B cell (primary cell): Measurements from ENCODE around the gene GFOD1. TPM values are rescaled to one million over a fixed set of nuclear protein-coding genes. Genes with fewer than 3 reads are reported as not detected.

Experiments
- ATAC-seq: fragments of 200-7000 bp; cut with Tn5 transposase; one replicate; pipeline ENCODE4 v1.10.0; 2021; ENCODE audit warnings: low read depth, mild to moderate bottlenecking, moderate number of reproducible peaks, moderate library complexity
- CTCF ChIA-PET: fragments of 350-600 bp; sonication (Branson Sonifier 250); formaldehyde crosslinking; loops from one replicate; lab custom pipeline; 2021; ENCODE audit warnings: antibody characterized with exemption, inconsistent platforms; lab: Charles Lee
- POLR2A ChIA-PET: fragments of 350-600 bp; sonication (Branson Sonifier 250); formaldehyde crosslinking; loops from one replicate; lab custom pipeline; 2021; ENCODE audit warnings: antibody characterized with exemption; lab: Charles Lee
- DNase-seq: peaks from one replicate; pipeline ENCODE4 v3.0.0; 2013
- H2AFZ ChIP-seq: 2 replicates; pipeline ENCODE4 v1.6.1; 2012; ENCODE audit warnings: mild to moderate bottlenecking, low read depth, low read length; ENCODE audit not compliant: insufficient read depth, poor library complexity, severe bottlenecking
- H3K27ac ChIP-seq, 2 donors: 1 replicate in 1 of 2; 2 replicates in 1 of 2; pipeline ENCODE4 v1.5.1; 2012 to 2013; ENCODE audit warnings: low read length in 2 of 2, mild to moderate bottlenecking in 2 of 2, moderate library complexity in 1 of 2
- H3K27me3 ChIP-seq, 4 experiments: fragments of 200-600 bp in 1 of 4; sonication (generic) in 1 of 4; replicated peaks in 1 of 4; 1 replicate in 2 of 4; 2 replicates in 2 of 4; pipeline versions ENCODE4 v1.6.1 to v1.7.0; 2013 to 2016; ENCODE audit warnings: low read length in 3 of 4, mild to moderate bottlenecking in 2 of 4, mixed read lengths in 1 of 4, moderate library complexity in 1 of 4; ENCODE audit not compliant: insufficient read depth in 4 of 4, control insufficient read depth in 3 of 4; ENCODE audit errors: control extremely low read depth in 1 of 4
- H3K36me3 ChIP-seq, 2 experiments: replicated peaks in 1 of 2; 1 replicate in 1 of 2; 2 replicates in 1 of 2; pipeline versions ENCODE4 v1.6.1 to v1.7.1; 2013; ENCODE audit warnings: low read length in 1 of 2; ENCODE audit not compliant: insufficient read depth in 2 of 2, control insufficient read depth in 1 of 2; ENCODE audit errors: control extremely low read depth in 1 of 2, extremely low read depth in 1 of 2
- H3K4me1 ChIP-seq, 2 donors: fragments of 200-600 bp in 1 of 2; sonication (generic) in 1 of 2; 1 replicate in 1 of 2; 2 replicates in 1 of 2; pipeline versions ENCODE4 v1.5.1 to v1.6.1; 2013 to 2017; ENCODE audit warnings: low read length in 2 of 2; ENCODE audit not compliant: control insufficient read depth in 2 of 2, insufficient read depth in 2 of 2
- H3K4me2 ChIP-seq: replicated peaks from 2 replicates; pipeline ENCODE3; 2012; ENCODE audit warnings: mild to moderate bottlenecking, low read depth, low read length; ENCODE audit not compliant: poor library complexity, severe bottlenecking
- H3K4me3 ChIP-seq, 5 experiments: fragments of 200-600 bp in 1 of 5; sonication (generic) in 1 of 5; 1 replicate in 3 of 5; 2 replicates in 2 of 5; pipeline versions ENCODE4 v1.5.1 to v1.7.0; 2011 to 2016; ENCODE audit warnings: low read length in 4 of 5, mild to moderate bottlenecking in 4 of 5, low read depth in 2 of 5, control low read depth in 1 of 5, moderate library complexity in 1 of 5; ENCODE audit not compliant: insufficient read depth in 1 of 5; ENCODE audit errors: control extremely low read depth in 1 of 5, extremely low read depth in 1 of 5
- H3K79me2 ChIP-seq: fragments of 200-600 bp; sonication (generic); one replicate; pipeline ENCODE4 v1.6.0; 2016; ENCODE audit warnings: low read length; ENCODE audit not compliant: control insufficient read depth, insufficient read depth
- H3K9ac ChIP-seq: fragments of 200-600 bp; sonication (generic); 2 replicates; pipeline ENCODE4 v1.6.1; 2017; ENCODE audit warnings: mild to moderate bottlenecking, low read length, moderate library complexity
- H3K9me3 ChIP-seq, 3 donors: one replicate each; pipeline versions ENCODE4 v1.6.1 to v1.7.1; 2013; ENCODE audit warnings: low read length in 2 of 3; ENCODE audit not compliant: control insufficient read depth in 2 of 3, insufficient read depth in 1 of 3; ENCODE audit errors: control extremely low read depth in 1 of 3
- H4K20me1 ChIP-seq: 2 replicates; pipeline ENCODE4 v1.6.0; 2012; ENCODE audit warnings: mild to moderate bottlenecking, low read length; ENCODE audit not compliant: insufficient read depth, control insufficient read depth, poor library complexity, severe bottlenecking
- H3K27ac Mint-ChIP-seq: one replicate; pipeline ENCODE4 v1.8.0; 2021; ENCODE audit warnings: mixed read lengths
- H3K27me3 Mint-ChIP-seq: one replicate; pipeline ENCODE4 v1.8.0; 2021; ENCODE audit warnings: mixed read lengths
- H3K4me1 Mint-ChIP-seq: one replicate; pipeline ENCODE4 v1.8.0; 2021; ENCODE audit warnings: mixed read lengths
- H3K4me3 Mint-ChIP-seq: one replicate; pipeline ENCODE4 v1.8.0; 2021; ENCODE audit warnings: mixed read lengths
- H3K9me3 Mint-ChIP-seq: one replicate; pipeline ENCODE4 v1.8.0; 2022; ENCODE audit warnings: mixed read lengths; ENCODE audit not compliant: insufficient read depth
- CTCF ChIP-seq: fragments of 200-600 bp; IDR thresholded peaks from one replicate; pipeline ENCODE4 v1.8.0; 2022; ENCODE audit warnings: antibody characterized with exemption, mild to moderate bottlenecking
- EZH2 ChIP-seq: IDR thresholded peaks from 2 replicates; pipeline ENCODE4 v1.6.1; 2012; ENCODE audit warnings: borderline replicate concordance, low read depth, mild to moderate bottlenecking, moderate library complexity, low read length; ENCODE audit not compliant: insufficient read depth, poor library complexity, severe bottlenecking
- WGBS: methylation state at CpG from one replicate; pipeline ENCODE4 v1.1.5; 2013; ENCODE audit warnings: missing lambda C conversion rate; ENCODE audit not compliant: insufficient coverage; 5-methylcytosine and 5-hydroxymethylcytosine counted together
- intact Hi-C: fragments of 100-400 bp; cut with micrococcal nuclease; formaldehyde crosslinking; loops from one replicate; pipeline ENCODE4 v1.10.0; 2022
- polyA minus RNA-seq: library from RNA; depleted of rRNA, polyadenylated mRNA; stranded (reverse); fragments of >200 nt; gene quantifications from 2 replicates; pipeline ENCODE4 v1.2.3, GENCODE V29; 2012
- polyA plus RNA-seq: library from polyadenylated mRNA; depleted of rRNA; stranded (reverse); fragments of >200 nt; gene quantifications from 2 replicates; pipeline ENCODE4 v1.2.3, GENCODE V29; 2012
- total RNA-seq, 2 donors: library from RNA; stranded (reverse); fragments of 120-200 nt in 1 of 2; gene quantifications; 1 replicate in 1 of 2; 2 replicates in 1 of 2; pipeline versions ENCODE4 v1.2.3 to v1.2.4, GENCODE V29; 2013 to 2022

The GFOD1 gene, protein sequence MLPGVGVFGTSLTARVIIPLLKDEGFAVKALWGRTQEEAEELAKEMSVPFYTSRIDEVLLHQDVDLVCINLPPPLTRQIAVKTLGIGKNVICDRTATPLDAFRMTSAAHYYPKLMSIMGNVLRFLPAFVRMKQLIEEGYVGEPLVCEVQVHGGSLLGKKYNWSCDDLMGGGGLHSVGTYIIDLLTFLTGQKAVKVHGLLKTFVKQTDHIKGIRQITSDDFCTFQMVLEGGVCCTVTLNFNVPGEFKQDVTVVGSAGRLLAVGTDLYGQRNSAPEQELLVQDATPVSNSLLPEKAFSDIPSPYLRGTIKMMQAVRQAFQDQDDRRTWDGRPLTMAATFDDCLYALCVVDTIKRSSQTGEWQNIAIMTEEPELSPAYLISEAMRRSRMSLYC
- 42.4 and 44.6 TPM in 2 replicates for total RNA-seq
- 6.7 TPM for total RNA-seq (2013)
- polyA plus RNA-seq: 8.3 and 10.4 TPM in 2 replicates
- polyA minus RNA-seq: 9.8 and 17.6 TPM in 2 replicates

DNA sequence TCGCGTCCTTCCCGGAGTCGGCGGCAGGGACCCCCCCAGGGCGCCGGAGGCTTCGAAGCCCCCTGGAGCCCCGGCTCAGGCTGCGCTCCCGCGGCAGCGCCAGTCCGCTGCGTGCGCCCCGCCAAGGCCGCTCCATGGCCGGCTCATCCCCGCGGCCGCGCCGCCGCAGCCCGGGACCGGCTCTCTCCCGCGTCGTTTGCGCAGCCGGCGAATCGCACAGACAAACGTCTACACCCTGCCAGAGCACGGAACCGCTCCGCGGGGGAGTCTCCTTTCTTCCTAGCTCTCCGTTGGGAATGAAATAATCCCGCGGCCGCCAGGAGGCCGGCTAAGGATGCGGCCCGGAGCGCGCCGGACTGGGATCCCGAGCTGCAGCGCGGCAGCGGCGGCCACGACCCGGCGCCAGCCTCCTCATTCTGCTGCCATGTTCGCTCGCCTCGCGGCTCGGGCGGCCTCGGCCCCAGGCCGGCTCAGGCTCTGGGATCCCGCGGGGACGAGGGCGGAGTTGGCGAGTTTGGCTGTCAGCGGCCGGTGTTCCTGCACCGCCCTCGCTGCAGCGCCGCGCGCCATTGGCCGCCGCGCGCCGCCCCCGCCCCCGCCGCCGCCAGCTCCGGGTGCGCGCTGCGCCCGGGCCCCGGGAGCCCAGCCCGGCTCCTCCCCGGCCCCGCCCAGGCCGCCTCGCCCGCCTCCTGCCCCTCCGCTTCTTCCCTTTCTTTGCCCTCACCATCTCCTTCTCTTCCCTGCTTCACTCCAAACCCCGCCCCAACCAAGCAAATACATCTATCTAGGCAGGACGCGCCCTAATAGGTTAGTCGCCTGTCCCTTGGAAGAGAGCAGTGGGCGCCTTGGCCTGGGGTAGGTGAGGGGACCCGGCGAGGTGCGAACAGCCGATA lies at the start of gene GFOD1:
TSS of gene GFOD1 (minus strand) at position 479 of the 893 bp plus-strand sequence. CDS start 710 bp downstream, outside the sequence.
- peak within 1 kb of the TSS; percentile 79 for H3K9ac ChIP-seq
- Mint-ChIP-seq H3K9me3 (no peaks in the 10 kb centered on the region), H3K27ac (peak within 1 kb of the TSS; percentile 97), H3K27me3 (no peaks in the 10 kb centered on the region), H3K4me3 (peak within 1 kb of the TSS; percentile 95), H3K4me1 (peaks cover 42% of the 10 kb centered on the region)
- no peaks in the 10 kb centered on the region for H3K9me3 ChIP-seq
- under 1% methylated on average over 106 of the region's 109 CpGs for WGBS
- DNase-seq: peak; percentile 89
- H3K27me3 ChIP-seq: no peaks in the 10 kb centered on the region
- H3K27ac ChIP-seq: peak within 1 kb of the TSS; percentile 57 to 60
- peaks cover 14% of the 10 kb centered on the region for H4K20me1 ChIP-seq
- peak within 1 kb of the TSS; percentile 90 for H2AFZ ChIP-seq
- peaks cover 26% of the 10 kb centered on the region for H3K79me2 ChIP-seq
- intact Hi-C loops: loop anchor here (1.0 to 5.0 kb wide), 9 partner anchors 17 to 1950 kb away; partner anchors contain the start of genes NOL7, RANBP9, SIRT5 and TBC1D7
- no peaks in the 10 kb centered on the region for H3K36me3 ChIP-seq
- peak within 1 kb of the TSS; percentile 99 for H3K4me2 ChIP-seq
- no peak for TF ChIP-seq CTCF
- no peak for TF ChIP-seq EZH2
- peak within 1 kb of the TSS; percentile 51 to 73 (median 66) for H3K4me3 ChIP-seq
- ChIA-PET POLR2A (interaction anchor here (0.5 to 3.4 kb wide), 11 partner anchors 9 to 198 kb away, joined by 3 to 15 read pairs (median 4); partner anchors contain the start of genes NOL7, SIRT5 and TBC1D7), CTCF (interaction anchor here (1.0 to 6.5 kb wide), 13 partner anchors 31 to 150 kb away, joined by 3 to 41 read pairs (median 7); partner anchors contain the start of genes NOL7 and SIRT5)
- H3K4me1 ChIP-seq: peaks cover 19 to 38% of the 10 kb centered on the region in 2 donors
- peak; percentile 81 for ATAC-seq
